CD14-positive monocyte (primary cell): ENCODE measurements around the gene PDXP. TPM values are rescaled to one million over a fixed set of nuclear protein-coding genes. Genes with fewer than 3 reads are reported as not detected.
A peak's percentile ranks its signal among the peaks of the same experiment; 100 is the strongest.

Experiments
- DNase-seq, 3 donors: peaks; one replicate each; pipeline ENCODE4 v3.0.0-alpha.2; 2011 to 2022
- H2AFZ ChIP-seq: 2 replicates; pipeline ENCODE4 v1.6.0; 2012; ENCODE audit warnings: mild to moderate bottlenecking, low read depth, low read length, inconsistent platforms; ENCODE audit not compliant: insufficient read depth, poor library complexity, severe bottlenecking
- H3K27ac ChIP-seq, 2 donors: 1 replicate in 1 of 2; 2 replicates in 1 of 2; pipeline ENCODE4 v1.5.1; 2012 to 2013; ENCODE audit warnings: low read length in 2 of 2, control low read depth in 1 of 2, inconsistent platforms in 1 of 2, low read depth in 1 of 2, mild to moderate bottlenecking in 1 of 2
- H3K27me3 ChIP-seq, 2 donors: one replicate each; pipeline versions ENCODE4 v1.6.0 to v1.6.1; 2011 to 2013; ENCODE audit warnings: low read length in 2 of 2; ENCODE audit not compliant: control insufficient read depth in 2 of 2, insufficient read depth in 2 of 2
- H3K36me3 ChIP-seq, 2 donors: replicated peaks in 1 of 2; 1 replicate in 1 of 2; 2 replicates in 1 of 2; pipeline versions ENCODE4 v1.5.1 to v1.6.1; 2012 to 2013; ENCODE audit warnings: low read length in 2 of 2, control low read depth in 1 of 2, inconsistent platforms in 1 of 2, mild to moderate bottlenecking in 1 of 2; ENCODE audit not compliant: insufficient read depth in 2 of 2, control insufficient read depth in 1 of 2
- H3K4me1 ChIP-seq, 2 donors: 1 replicate in 1 of 2; 2 replicates in 1 of 2; pipeline versions ENCODE4 v1.5.1 to v1.6.1; 2012 to 2013; ENCODE audit warnings: low read length in 2 of 2, control low read depth in 1 of 2, inconsistent platforms in 1 of 2, mild to moderate bottlenecking in 1 of 2, moderate library complexity in 1 of 2; ENCODE audit not compliant: insufficient read depth in 2 of 2, control insufficient read depth in 1 of 2
- H3K4me2 ChIP-seq: replicated peaks from 2 replicates; pipeline ENCODE3; 2012; ENCODE audit warnings: low read length, moderate library complexity, mild to moderate bottlenecking; ENCODE audit not compliant: poor library complexity, severe bottlenecking; ENCODE audit errors: extremely low read depth
- H3K4me3 ChIP-seq, 3 experiments: fragments of 200-600 bp in 1 of 3; sonication (generic) in 1 of 3; replicated peaks in 1 of 3; 1 replicate in 2 of 3; 2 replicates in 1 of 3; pipeline ENCODE4 v1.5.1; 2011 to 2013; ENCODE audit warnings: low read length in 3 of 3, mild to moderate bottlenecking in 3 of 3, control low read depth in 2 of 3, low read depth in 2 of 3, inconsistent platforms in 1 of 3, moderate library complexity in 1 of 3
- H3K79me2 ChIP-seq: 2 replicates; pipeline ENCODE4 v1.6.0; 2012; ENCODE audit warnings: mild to moderate bottlenecking, control low read depth, inconsistent platforms, low read length, moderate library complexity; ENCODE audit not compliant: insufficient read depth
- H3K9ac ChIP-seq: 2 replicates; pipeline ENCODE4 v1.6.0; 2017; ENCODE audit warnings: low read length, mild to moderate bottlenecking; ENCODE audit not compliant: insufficient read depth, poor library complexity, severe bottlenecking
- H3K9me3 ChIP-seq, 2 donors: replicated peaks in 1 of 2; 1 replicate in 1 of 2; 2 replicates in 1 of 2; pipeline versions ENCODE4 v1.5.1 to v1.6.1; 2012 to 2013; ENCODE audit warnings: low read length in 2 of 2, control low read depth in 1 of 2; ENCODE audit not compliant: control insufficient read depth in 1 of 2, insufficient read depth in 1 of 2
- H4K20me1 ChIP-seq: 2 replicates; pipeline ENCODE4 v1.6.0; 2012; ENCODE audit warnings: mild to moderate bottlenecking, low read length, control low read depth, moderate library complexity; ENCODE audit not compliant: insufficient read depth
- H3K27ac Mint-ChIP-seq, 7 donors: one replicate each; pipeline ENCODE4 v1.8.0; 2020; ENCODE audit warnings: mild to moderate bottlenecking in 7 of 7, mixed read lengths in 7 of 7, moderate library complexity in 6 of 7, inconsistent platforms in 2 of 7
- H3K27me3 Mint-ChIP-seq, 3 donors: one replicate each; pipeline ENCODE4 v1.8.0; 2021 to 2022; ENCODE audit warnings: low read depth in 3 of 3, mild to moderate bottlenecking in 3 of 3, mixed read lengths in 3 of 3, moderate library complexity in 3 of 3, inconsistent platforms in 1 of 3
- H3K36me3 Mint-ChIP-seq, 2 donors: one replicate each; pipeline ENCODE4 v1.8.0; 2020; ENCODE audit warnings: mixed read lengths in 2 of 2, inconsistent platforms in 1 of 2, mild to moderate bottlenecking in 1 of 2
- H3K4me1 Mint-ChIP-seq: one replicate; pipeline ENCODE4 v1.8.0; 2020; ENCODE audit warnings: mild to moderate bottlenecking, mixed read lengths
- H3K4me3 Mint-ChIP-seq, 2 donors: one replicate each; pipeline ENCODE4 v1.8.0; 2020; ENCODE audit warnings: mild to moderate bottlenecking in 2 of 2, mixed read lengths in 2 of 2, moderate library complexity in 1 of 2
- H3K9me3 Mint-ChIP-seq, 7 donors: one replicate each; pipeline ENCODE4 v1.8.0; 2020 to 2022; ENCODE audit warnings: mixed read lengths in 7 of 7, mild to moderate bottlenecking in 6 of 7, moderate library complexity in 6 of 7, inconsistent platforms in 2 of 7
- WGBS: methylation state at CpG from one replicate; pipeline ENCODE4 v1.1.5; 2013; ENCODE audit warnings: missing lambda C conversion rate; ENCODE audit not compliant: insufficient coverage; 5-methylcytosine and 5-hydroxymethylcytosine counted together
- intact Hi-C, 2 donors: fragments of 100-400 bp; cut with micrococcal nuclease; formaldehyde crosslinking; loops; one replicate each; pipeline versions ENCODE4 v1.15.0 to v1.15.1; 2023
- polyA plus RNA-seq, 3 donors: library from polyadenylated mRNA; depleted of rRNA in 1 of 3; unstranded in 2 of 3; stranded (reverse) in 1 of 3; fragments of 300-500 nt in 2 of 3; fragments of >200 nt in 1 of 3; fragmentation: Illumina TruSeq in 2 of 3; gene quantifications; 1 replicate in 2 of 3; 2 replicates in 1 of 3; pipeline ENCODE4 v1.2.3, GENCODE V29; 2012 to 2021
- TF ChIP-seq, protein P1 (sequence below): fragments of 200-600 bp; IDR thresholded peaks from one replicate; pipeline ENCODE4 v1.8.0; 2022; ENCODE audit warnings: antibody characterized with exemption, mild to moderate bottlenecking

PDXP gene
- polyA plus RNA-seq, 3 donors, result 1.0 to 4.7 (median 4.3) TPM

DNA sequence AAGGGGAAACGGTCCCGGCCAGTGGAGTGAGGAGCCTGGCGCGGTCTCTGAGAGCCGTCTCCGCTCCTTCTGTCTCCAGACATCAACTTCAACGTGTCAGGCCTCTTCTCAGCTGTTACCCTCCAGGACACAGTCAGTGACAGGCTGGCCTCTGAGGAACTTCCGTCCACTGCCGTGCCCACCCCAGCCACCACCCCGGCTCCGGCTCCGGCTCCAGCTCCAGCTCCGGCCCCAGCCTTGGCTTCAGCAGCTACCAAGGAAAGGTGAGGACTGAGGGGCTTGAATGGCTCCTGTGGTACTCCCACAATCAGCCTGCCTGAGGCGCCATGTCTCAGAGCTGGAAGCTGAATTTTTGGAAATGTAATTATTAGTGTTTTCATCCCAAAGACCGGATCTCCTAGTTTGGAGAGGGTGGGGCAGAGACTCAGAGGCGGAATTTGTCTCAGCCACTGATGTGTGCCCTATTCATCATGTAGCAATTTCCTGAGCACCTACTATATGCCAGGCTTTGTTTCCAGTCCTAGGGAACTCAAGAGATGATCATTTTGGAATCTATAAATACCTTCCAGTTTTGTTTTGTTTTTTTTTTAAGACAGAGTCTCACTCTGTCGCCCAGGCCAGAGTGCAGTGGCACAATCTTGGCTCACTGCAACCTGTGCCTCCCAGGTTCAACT lies 7.9 kb upstream of the PDXP start:
- Mint-ChIP-seq H3K9me3 (no peaks in the 10 kb centered on the region), H3K36me3 (peaks cover 78 to 96% of the 10 kb centered on the region in 2 donors), H3K27ac (no peak overlapping the region), H3K4me3 (no peak overlapping the region), H3K27me3 (peaks cover 0 to 2% (median 0%) of the 10 kb centered on the region in 3 donors), H3K4me1 (no peaks in the 10 kb centered on the region)
- TF ChIP-seq, protein P1, sequence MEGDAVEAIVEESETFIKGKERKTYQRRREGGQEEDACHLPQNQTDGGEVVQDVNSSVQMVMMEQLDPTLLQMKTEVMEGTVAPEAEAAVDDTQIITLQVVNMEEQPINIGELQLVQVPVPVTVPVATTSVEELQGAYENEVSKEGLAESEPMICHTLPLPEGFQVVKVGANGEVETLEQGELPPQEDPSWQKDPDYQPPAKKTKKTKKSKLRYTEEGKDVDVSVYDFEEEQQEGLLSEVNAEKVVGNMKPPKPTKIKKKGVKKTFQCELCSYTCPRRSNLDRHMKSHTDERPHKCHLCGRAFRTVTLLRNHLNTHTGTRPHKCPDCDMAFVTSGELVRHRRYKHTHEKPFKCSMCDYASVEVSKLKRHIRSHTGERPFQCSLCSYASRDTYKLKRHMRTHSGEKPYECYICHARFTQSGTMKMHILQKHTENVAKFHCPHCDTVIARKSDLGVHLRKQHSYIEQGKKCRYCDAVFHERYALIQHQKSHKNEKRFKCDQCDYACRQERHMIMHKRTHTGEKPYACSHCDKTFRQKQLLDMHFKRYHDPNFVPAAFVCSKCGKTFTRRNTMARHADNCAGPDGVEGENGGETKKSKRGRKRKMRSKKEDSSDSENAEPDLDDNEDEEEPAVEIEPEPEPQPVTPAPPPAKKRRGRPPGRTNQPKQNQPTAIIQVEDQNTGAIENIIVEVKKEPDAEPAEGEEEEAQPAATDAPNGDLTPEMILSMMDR, result no peak
- no peak overlapping the region for H3K27ac ChIP-seq
- H3K79me2 ChIP-seq, result peaks cover 13% of the 10 kb centered on the region
- no peak overlapping the region for H2AFZ ChIP-seq
- 100% methylated on average over 13 of the region's 17 CpGs for WGBS
- H3K4me3 ChIP-seq, result no peak overlapping the region
- intact Hi-C loops, result no loop called here
- H3K9me3 ChIP-seq, result no peaks in the 10 kb centered on the region
- no peak for DNase-seq
- no peaks in the 10 kb centered on the region for H3K27me3 ChIP-seq
- no peak overlapping the region for H3K9ac ChIP-seq
- H4K20me1 ChIP-seq, result peaks cover 100% of the 10 kb centered on the region
- H3K4me1 ChIP-seq, result no peaks in the 10 kb centered on the region
- no peak overlapping the region for H3K4me2 ChIP-seq
- peaks cover 85 to 95% of the 10 kb centered on the region in 2 donors for H3K36me3 ChIP-seq

DNA sequence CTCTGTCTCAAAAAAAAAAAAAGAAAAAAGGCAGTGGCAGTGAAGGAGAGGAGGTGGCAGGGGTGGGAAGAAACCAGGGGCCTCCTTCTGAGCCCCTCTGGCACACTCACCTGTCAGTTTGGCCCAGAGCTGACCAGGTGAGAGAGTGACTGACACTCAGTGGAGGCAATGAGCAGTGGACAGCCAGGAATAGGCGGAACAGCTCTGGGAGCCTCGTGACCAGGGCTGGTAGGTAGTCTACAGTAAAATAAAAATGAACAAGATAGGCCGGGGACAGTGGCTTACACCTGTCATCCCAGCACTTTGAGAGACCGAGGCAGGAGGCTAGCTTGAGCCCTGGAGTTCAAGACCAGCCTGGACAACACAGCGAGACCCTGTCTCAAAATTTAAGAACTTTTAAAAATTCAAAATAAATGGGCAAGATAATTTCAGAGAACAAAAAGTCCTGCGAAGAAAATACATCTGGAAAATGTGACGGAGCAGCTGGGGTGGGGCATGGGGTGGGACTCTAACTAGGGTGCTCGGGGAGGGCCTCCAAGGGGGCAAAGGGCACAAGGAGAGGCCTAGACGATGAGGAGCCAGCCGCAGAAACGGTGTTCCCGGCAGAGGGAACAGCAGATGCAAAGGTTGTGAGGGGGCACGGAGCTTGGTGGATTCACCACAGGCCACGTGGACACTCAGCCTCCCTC lies 3.8 kb upstream of the PDXP start:
- 85% methylated on average over 11 of the region's 14 CpGs for WGBS
- Histone ChIP-seq H3K9ac (no peak overlapping the region), H3K4me3 (no peak overlapping the region), H3K27me3 (no peaks in the 10 kb centered on the region), H3K36me3 (peaks cover 48 to 61% of the 10 kb centered on the region in 2 donors), H3K9me3 (no peaks in the 10 kb centered on the region), H3K27ac (no peak overlapping the region), H4K20me1 (peaks cover 81% of the 10 kb centered on the region), H3K79me2 (peaks cover 7% of the 10 kb centered on the region), H2AFZ (no peak overlapping the region), H3K4me1 (peaks cover 16 to 22% of the 10 kb centered on the region in 2 donors), H3K4me2 (no peak overlapping the region)
- Mint-ChIP-seq H3K36me3 (peaks cover 48 to 57% of the 10 kb centered on the region in 2 donors), H3K27me3 (no peaks in the 10 kb centered on the region), H3K4me3 (no peak overlapping the region), H3K27ac (peak overlapping the region in 5 of 7 donors; percentile 17 to 68 (median 64)), H3K9me3 (peaks cover 0 to 2% (median 0%) of the 10 kb centered on the region in 7 donors), H3K4me1 (peaks cover 17% of the 10 kb centered on the region)
- TF ChIP-seq, protein P1, result no peak
- no peak for DNase-seq
- intact Hi-C loops, result no loop called here
